GM19455 (cell line): ENCODE results near the gene ADORA1.

Source experiments
- ATAC-seq: cut with Tn5 transposase; IDR thresholded peaks from one replicate; pipeline ENCODE4 v1.9.1; 2021; ENCODE audit not compliant: unreplicated experiment

ADORA1 gene

GRCh38 chr1:203207751-203208150 lies 80.2 kb downstream of the ADORA1 start:
- no peak for ATAC-seq

DNA sequence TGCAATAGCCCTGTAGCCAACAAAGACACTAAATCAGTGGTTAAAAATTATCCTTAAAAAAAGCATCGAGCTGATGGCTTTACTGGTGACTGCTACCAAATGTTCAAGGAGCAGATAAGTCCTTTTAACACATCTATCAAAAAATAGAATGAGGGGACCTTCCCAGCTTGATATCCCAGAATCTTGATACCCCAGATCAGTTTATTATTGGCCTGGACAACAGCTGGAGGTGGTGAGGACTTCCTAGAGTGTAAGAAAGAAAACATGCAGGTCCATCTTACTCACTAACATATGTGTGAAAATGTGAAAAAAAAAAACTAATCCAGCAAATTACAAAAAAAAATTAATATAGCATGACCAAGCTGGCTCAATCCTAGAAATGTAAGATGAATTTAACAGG lies 80.7 kb downstream of the ADORA1 start:
- ATAC-seq, result no peak

DNA sequence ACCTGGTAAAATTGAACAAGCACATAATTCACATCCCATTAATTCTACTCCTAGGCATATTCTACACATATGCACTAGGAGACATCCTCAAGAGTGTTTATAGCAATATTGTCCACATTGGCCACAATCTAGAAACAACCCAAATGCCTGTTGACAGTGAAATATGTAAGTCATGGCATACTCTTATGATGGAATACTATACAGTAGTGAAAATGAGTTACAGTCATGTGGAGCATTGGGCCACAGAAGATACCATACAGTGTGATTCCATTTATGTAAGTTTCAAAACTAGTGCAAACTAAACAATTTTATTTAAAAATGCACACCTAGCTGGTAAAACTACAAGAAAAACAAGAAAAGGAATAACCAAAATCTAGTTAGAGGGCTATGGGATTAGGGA lies 82.8 kb downstream of the ADORA1 start:
- no peak for ATAC-seq

- ATAC-seq, result no peak
These were observed 83.5 kb downstream of the ADORA1 start for GRCh38 chr1:203210988-203211387.

DNA sequence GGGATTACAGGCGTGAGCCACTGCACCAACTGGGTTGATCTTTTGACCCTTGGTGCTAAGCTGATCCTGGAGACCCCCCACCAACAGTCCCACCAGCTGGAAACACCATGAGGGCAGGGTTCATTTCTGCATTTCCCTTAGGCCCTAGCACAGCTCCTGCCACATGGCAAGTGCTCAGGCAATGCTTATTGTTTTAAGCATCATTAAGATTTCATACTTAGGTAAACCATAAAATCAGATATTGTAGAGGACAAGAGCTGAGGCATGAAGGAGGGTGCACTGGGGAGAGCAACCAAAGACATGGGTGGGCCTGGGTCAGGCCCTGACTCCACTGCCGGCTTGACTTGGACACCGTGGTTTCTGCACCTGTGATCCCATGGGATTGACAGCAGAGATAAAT lies 84.3 kb downstream of the ADORA1 start:
- ATAC-seq, result no peak

DNA sequence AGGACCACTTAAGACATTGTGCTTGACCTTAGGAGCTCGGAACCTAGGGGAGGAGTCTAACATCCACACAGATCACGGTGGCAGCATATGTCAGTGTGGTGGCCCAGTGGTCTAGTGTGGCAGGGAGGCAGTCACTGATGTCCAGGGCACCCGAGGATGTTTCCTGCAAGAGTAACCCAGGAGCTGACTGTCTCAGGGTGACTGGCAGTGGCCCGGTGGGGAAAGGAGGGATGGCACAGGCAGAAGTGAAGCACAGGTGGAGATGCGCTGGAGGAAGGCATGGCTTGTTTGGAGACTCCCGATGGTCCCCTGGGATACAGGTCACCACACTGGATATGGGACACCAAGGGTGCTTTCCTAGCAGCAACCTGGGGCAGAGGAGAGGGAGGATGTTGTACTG lies 85.6 kb downstream of the ADORA1 start:
- ATAC-seq, result no peak

GRCh38 chr1:203214871-203215270 lies 87.3 kb downstream of the ADORA1 start:
- no peak for ATAC-seq

- ATAC-seq, result no peak
These were observed 88.0 kb downstream of the ADORA1 start for GRCh38 chr1:203215573-203215972.

DNA sequence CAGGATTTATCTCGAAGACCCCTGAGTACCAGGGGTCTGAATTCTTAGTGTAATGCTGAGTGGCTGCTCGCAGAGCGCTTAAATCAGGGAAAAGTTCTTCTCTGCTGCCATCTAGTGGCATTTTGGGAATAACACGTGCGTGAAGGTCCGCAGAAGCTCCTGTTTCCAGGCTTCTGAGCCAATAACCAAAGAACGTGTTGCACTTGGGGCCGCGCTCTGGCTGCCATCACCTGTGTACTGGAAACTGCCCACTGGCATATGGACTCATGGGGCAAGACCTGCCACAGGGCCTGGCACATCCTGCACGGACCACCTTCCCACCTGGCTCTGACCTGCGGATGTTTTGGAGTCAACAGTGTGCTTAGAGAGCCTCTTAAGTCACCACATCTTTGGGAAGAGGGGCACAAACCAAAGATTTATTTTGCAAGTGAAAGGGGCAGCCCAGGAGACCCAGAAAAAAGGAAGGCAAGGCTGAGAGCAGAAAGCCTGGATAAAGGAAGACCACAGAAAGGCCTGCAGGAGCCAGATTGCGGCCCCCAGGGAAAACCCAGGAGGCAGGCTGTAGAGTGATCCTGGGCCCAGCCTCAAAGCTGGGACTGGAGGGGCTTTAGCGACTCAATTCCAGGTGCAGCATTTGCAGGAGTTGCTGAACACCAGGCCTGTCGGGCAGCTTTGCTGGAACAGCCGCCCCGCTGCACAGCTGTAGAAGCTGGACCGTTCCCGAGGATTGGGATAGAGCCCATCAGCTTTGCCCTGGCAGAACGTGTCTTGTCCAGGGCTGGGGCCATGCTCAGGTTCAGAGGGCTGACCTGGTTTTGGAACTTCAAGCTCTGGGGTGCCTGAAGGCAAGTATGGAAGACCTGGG lies 89.0 kb downstream of the ADORA1 start:
- no peak for ATAC-seq
